GM15510 (cell line): ENCODE results near the gene TENM4.

Experiments used
- POLR2A ChIP-seq: IDR thresholded peaks from 3 replicates; pipeline ENCODE4 v1.6.1; 2011; ENCODE audit warnings: borderline replicate concordance; ENCODE audit not compliant: insufficient read length; ENCODE audit errors: extremely low read depth

Gene TENM4

DNA sequence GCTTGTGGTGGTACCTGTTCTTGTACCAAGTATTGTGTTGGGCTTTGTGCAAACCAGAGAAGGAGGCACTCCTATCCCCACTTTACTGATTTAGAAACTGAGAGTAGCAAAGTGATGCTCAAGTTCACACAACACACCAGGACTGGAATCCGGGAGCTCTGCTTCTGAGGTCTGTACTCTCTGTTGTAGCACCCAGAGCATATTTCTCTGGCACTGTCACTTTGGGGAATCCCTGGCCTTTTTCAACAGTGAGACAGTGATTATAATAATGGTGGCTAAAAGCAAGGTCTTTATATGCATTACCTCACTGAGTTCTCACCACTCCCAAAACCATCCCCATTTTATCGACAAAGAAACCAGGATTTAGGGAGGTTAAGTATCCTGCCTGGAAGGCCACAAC, 362.4 kb downstream of the TENM4 start:
- TF ChIP-seq POLR2A: no peak

DNA sequence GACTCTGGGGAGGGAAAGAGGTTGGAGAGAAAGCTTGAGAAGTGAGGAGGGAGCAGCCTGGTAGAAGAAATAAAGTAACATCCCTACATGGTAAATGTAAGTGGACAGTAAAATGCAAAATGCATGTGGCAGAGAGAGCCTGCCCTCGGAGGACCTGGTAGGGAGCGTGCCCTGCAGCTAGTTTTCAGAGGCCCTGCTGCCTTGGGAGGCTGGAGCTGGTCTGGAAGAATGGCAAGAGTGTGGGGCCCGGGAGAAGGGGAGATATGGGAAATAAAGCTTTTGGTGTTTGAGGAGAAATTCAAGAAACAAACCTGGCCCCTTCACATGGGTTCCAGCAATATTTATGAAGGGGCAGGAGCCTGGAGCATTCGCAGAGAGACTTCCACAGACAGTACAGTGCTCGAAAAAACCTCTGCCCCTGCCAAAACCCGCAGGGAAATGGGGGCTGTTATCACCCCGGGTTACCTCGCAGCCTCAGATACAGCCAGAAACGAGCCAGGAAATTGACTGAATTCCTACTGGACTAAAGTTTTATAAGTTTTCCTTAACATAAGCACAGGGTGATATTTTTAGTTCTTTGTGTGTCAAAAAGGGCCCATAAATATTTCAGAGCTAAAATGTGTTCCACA, 363.0 kb downstream of the TENM4 start:
- no peak for TF ChIP-seq POLR2A

DNA sequence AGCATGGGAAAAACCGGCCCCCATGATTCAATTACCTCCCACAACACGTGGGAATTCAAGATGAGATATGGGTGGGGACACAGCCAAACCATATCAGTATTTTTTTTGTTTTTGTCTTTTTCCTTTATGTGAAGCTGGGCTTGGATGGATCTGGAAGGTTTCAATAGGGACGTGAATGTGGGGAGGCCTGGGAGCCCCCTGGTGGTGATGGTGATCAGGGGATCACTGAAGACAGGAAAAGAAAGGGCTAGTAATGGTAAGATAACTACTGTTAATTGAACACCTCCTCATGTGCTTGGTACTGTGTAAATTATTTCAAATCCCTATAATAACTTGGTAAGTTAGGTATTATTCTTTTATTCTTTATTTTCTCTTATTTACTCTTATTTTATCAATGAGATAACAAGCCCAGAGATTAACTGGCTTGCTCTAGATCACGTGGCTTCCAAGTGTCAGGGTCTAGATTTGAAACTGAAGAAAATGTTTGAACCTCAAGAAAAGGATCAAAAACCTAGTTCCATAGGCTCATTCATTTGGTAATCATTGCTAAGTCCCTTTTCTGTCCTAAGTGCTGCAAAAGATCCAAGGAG, 364.2 kb downstream of the TENM4 start:
- no peak for TF ChIP-seq POLR2A

DNA sequence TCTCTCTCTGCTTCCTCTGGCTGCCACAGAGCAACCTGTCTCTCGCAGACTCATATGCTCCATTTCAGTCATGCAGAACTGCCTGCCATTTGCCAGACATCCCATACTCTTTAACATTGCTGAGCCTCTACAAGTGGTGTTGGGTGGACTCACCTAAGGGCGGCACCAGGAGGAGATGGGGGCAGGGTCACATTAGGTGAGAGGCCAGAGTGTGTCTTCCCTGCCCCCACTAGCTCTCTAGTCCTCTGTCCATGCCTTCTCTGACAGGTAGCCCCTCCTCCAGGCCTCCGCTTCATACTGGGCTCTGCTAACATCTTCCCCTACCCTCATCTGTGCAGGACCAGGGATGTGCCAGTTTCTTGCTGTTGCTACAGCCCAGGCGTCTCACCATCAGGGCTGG, 366.3 kb downstream of the TENM4 start:
- no peak for TF ChIP-seq POLR2A

DNA sequence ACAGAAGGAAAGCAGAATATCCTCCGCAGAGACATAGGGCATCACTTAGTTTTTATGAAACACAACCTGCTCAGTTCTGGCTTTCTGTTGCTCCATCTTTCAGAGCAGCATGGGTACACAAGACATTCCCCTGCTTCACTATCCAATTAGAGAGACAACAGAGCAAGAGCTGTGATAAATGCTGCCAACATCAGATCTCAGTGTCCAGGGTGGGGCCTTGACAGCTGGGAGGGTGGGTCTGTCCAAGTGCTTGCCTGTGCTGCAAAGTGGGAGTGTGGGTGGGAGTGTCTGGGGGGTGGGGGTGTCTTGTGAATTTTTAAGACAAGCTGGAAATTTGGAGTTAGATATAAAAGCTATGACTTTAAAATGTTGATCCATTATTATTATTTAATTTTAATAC, 369.6 kb downstream of the TENM4 start:
- no peak for TF ChIP-seq POLR2A

DNA sequence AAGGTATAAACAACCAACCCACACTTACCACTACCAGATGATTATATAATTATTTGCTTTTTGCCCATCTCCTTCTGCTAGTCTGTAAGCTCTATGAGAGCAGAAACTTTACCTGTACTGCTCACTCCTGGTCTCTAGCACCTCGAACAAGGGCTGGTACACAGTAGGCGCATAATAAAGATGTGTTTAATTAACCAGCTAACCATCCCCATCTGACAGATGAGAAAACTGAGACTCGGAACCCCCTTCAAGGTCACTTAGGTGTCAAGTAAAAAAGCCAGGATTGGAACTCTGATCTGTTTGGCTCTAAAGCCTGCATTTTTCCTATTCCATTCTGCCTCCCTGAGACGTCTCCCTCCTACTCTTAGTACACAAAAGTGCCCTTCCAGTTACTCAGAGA, 370.3 kb downstream of the TENM4 start:
- no peak for TF ChIP-seq POLR2A

DNA sequence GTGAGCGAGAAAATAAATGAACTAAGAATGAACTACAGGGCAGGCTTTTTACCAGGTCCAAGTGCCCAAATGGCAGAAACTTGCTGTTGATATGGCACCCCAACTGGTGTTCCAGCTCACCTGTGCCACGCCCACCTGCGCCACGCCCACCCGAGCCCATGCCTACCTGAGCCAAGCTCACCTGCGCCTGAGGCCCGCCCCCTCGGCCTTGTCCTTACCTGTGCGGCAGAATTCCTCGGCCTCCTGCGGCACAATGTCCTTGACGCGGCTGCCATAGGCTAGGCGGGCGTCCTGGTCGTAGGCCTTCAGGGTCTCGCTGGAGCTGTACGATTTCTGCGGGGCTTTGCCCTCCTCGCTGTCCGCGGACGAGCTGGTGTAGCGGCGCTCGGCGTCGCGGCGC, 371.3 kb downstream of the TENM4 start:
- TF ChIP-seq POLR2A: no peak

DNA sequence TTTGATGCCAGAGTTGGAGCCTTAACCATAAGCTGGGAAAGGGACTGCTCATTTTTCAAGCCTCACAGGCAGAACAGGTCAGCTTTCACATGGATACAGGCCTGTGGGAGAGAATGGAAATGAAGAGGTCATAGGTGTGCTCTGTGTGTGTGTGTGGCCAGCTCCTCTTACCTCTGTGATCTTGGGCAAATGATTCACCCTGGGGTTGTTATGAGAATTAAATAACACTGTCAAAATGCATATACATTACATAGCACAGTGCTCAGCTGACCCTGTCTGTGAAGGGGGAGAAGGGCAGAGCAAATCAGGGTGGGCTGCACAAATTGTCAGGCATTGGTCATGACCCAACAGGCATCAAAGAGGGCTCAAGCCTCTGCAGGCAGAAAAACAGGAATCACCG, 372.5 kb downstream of the TENM4 start:
- TF ChIP-seq POLR2A: no peak

DNA sequence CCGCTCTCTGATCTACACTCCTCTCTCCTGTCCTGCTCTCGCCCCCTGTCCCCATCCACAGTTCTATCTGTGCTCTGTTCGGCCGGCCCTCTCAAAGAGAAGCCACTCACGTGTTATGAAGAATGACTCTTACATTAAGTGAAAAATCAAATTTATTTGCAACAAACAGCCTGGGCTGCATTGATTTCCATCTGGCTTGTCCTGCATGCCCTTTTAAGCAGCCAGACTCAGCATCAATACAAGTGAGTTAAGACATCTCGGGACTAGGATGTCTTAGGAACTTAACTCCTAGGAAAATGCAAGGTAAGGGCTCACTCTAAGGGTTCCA, 373.5 kb downstream of the TENM4 start:
- TF ChIP-seq POLR2A: no peak

DNA sequence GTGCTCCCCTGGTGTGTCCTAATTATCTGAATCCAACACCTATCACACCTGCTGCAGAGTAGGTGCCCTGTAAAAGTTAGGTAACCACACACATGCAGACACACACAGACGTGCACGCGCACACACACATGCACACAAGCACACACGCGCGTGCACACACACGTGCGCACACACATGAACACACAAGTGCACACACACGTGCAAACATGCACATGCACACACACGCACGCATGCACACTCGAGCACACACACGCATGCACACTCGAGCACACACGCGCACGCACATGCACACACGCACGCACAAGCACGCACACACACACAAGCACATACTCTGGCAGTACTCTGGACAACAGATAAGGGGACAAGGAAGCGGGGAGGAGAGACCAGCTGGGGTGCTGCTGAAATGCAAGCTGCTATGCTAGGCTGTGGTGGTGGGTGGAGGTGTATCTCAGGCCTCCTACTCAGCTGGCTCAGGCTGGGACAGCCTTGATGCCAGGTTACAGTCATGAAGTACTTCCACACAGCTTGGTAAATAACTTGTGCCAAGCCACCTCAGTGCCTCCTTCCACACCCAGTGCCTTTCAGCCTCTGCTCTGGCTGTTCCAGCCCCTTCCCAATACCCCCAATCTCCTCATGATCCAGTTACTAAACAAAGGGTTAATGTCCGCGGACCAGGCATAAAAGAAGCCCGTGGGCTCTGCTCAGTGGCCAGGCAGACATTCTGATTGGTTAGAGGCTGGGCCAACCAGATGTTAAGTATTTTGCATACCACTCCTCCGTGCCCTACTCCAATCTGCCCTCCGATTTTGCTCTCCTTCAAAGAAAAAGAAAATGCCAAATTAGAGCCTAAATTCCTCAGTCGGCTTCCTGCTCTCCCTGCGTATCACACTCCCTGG, 374.1 kb downstream of the TENM4 start:
- no peak for TF ChIP-seq POLR2A

DNA sequence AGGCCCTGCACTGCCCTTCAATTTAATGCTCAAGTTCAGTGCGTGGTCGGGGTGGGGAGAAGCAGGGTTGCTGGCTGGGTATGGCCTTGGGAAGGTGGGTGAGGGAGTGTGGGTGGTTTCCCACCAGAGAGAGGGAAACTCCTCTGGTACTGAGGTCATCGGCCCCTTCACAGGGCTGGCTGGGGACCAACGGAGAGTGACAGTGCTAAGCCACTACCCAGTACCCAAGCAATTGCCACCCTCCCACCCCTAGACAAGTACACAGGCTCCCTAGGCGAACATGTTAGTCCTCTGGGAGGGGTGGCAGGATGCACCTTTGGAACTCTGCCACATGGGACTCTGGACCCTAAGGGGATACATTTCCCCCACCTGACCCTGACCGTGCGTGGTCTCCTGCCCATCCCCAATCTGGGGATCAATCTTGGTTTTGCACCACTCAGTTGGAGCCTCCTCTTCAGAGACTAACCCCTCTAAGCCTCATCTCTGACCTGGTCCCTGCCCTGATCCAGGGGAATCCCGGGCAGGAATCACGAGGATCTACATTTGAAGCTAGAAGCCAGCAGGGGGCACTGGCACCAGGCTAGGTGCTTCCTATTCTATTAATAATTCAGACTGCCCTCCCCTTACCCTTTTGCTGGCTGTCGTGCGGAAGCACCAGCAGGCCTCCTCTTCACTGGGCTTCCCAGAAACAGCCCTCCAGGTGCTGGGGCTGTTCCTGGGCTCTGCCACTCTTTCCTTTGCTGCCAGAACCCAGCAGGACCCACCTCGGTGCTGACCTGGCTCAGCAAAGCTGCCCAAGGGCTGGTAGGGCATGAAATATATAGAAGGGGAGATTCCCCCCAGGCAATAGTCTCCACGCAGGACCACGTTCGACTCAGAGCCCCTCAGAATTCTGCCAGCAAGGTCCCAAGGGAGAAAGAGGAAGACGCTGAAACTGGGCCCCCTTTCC, 377.7 kb downstream of the TENM4 start:
- no peak for TF ChIP-seq POLR2A

DNA sequence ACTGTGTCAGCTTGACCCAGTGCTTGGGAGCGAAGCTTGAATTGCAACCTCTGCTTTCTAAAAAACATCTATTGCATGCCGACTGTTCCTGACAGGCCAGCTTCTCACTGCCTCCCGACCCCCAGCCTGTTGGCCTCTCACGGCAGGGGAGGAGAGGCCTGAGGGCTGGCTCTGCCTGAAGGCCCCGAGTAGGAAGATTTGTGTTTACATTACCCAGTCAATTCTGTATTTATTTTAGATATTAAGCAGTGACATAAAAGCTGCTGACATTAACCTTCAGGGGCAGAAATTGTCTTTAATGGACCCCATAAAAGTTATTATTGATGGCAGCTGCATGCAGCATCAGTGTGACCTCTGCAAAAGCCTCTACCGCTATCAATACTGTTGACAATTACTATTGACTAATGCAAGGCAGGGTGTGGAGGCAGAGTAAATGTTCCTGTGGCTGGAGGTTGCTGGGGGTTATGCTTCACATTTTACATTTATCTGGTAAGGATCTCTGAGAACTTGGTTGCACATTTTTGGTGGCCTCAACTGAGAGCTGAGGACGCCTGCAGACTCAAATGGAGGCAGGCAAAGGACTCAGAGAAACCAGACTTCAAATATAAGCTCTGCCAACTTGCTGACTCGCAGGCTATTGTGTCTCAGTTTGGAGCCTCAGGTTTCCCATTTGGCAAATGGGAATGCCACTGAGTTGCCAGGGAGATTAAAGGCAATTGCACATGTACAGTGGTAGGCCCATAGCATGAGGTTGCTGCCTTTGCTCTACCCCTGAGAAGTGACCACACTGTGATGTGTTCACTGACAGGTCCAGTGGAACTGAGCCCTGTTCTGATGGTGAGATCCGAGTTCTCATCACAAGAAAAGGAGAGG, 380.5 kb downstream of the TENM4 start:
- no peak for TF ChIP-seq POLR2A

DNA sequence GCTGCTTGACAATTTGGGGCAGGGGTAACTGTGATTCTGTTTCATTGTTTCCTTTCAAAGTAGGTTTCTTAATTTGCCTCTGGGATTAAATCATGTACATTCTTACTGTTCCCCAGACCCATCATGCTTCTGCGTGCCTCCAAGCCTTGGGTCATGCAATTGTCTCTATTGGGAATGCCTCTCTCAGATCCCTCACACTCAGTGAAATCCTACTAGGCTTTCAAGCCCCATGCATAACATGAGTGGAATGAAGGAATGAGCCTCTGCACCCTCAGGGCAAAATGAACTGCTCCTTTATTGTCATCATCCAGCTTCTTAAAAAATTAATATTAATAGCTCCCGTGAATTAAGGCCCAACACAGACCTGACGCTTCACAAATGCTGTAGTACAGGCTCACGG, 381.7 kb downstream of the TENM4 start:
- TF ChIP-seq POLR2A: no peak

DNA sequence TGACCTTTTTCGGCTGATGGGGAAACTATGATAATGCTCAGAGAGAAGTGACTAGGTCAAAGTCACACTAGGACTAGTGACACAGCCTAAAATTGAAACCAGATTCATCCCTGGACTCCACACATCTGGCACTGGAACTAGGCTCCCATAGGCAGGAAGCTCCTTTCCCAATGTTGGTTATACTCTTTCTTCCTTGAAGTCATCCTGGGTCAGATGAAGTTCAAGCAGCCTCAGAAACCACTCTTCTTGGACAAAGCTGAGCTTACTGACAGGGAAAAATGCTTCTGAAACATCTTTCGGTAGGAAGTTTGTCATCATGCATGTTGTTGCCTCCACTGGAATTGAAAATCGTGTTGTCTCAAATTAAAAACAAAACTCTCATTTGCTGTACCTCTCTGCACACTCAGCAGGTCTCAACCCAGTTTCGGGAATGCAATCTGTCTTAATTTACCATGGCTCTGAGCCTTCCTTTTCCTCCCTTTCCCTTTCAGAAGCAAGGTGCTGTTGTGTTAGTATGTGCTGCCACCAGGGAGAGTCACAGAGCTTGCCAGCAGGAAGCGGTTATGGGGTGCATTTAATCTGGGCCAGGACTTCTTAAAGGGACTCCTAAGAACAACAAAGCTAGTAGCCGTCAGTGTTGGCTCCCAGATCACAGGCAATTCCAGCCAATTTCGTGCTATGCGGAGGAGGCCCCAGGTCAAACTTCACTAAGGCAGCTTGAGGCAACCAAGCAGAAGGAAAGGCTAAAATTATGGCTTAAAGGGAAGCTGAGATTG, 384.8 kb downstream of the TENM4 start:
- no peak for TF ChIP-seq POLR2A

DNA sequence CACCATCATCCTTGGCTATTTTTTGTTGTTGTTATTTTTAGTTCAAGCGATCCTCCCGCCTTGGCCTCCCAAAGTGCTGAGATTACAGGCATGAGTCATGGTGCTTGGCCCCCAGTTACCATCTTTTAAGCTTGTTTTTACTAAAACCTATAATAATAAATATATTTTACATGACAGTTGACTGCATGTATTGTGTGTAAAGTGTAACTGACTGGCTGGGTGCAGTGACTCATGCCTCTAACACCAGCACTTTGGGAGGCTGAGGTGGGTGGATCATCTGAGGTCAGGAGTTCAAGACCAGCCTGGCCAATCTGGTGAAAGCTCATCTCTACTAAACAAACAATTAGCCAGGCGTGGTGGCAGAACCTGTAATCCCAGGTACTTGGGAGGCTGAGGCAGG, 386.2 kb downstream of the TENM4 start:
- TF ChIP-seq POLR2A: no peak
